ENCODE results near the gene GATB.

The GATB gene

DNA sequence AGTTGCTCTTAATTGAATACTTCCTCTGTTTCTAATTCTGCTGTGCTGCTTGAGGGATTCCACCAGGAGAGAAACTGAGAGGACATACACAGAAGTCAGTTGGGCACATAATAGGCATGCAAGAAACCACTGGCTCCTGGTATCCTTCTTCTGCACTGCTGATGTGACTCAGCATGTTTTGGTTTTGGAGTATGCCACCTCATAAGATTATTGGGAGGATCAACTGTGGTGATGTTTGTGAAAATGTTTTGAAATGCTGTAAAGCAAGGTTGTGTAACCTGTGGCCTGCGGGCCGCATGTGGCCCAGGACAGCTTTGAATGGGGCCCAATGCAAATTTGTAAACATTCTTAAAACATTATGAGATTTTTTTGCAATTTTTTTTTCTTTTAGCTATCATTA, 119.6 kb downstream of the GATB start:
- Histone ChIP-seq H3K36me3 (no peaks in the 10 kb centered on the region), H3K9me3 (no peaks in the 10 kb centered on the region), H3K4me3 (ENCODE audit: low read depth, low read length) (no peak overlapping the region), H3K4me1 (peaks cover 9% of the 10 kb centered on the region; the same call in 1 of the 2 replicates), H3K27me3 (no peaks in the 10 kb centered on the region)
- TF ChIP-seq, protein P1, sequence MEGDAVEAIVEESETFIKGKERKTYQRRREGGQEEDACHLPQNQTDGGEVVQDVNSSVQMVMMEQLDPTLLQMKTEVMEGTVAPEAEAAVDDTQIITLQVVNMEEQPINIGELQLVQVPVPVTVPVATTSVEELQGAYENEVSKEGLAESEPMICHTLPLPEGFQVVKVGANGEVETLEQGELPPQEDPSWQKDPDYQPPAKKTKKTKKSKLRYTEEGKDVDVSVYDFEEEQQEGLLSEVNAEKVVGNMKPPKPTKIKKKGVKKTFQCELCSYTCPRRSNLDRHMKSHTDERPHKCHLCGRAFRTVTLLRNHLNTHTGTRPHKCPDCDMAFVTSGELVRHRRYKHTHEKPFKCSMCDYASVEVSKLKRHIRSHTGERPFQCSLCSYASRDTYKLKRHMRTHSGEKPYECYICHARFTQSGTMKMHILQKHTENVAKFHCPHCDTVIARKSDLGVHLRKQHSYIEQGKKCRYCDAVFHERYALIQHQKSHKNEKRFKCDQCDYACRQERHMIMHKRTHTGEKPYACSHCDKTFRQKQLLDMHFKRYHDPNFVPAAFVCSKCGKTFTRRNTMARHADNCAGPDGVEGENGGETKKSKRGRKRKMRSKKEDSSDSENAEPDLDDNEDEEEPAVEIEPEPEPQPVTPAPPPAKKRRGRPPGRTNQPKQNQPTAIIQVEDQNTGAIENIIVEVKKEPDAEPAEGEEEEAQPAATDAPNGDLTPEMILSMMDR (IDR thresholded peaks at IDR 0.05; ENCODE audit: low read depth, low read length) = no peak
- DNase-seq = no peak

DNA sequence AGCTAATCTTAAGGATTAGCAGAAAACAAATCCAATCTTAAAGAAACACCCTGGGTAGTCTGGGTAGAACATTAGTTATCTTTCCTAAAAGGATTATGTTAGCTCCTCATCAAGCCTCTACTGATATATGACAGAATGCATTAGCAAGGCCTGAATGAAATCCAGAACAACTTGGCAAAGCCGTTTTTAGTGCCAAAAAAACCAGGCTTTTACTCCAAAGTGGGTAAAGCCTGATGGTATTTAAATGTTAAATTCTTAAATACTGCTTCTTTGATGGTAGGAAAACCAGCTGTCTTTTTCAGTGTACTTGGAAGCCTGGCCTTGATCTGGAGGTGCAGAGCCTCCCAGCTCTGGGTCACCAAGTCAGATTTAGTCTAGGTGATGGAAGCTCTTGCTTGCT, 120.4 kb downstream of the GATB start:
- Histone ChIP-seq H3K9me3 (no peaks in the 10 kb centered on the region), H3K4me1 (peaks cover 9% of the 10 kb centered on the region; the same call in 1 of the 2 replicates), H3K4me3 (ENCODE audit: low read depth, low read length) (no peak overlapping the region), H3K36me3 (no peaks in the 10 kb centered on the region), H3K27me3 (no peaks in the 10 kb centered on the region)
- TF ChIP-seq, protein P1 (IDR thresholded peaks at IDR 0.05; ENCODE audit: low read depth, low read length) = no peak
- no peak for DNase-seq

DNA sequence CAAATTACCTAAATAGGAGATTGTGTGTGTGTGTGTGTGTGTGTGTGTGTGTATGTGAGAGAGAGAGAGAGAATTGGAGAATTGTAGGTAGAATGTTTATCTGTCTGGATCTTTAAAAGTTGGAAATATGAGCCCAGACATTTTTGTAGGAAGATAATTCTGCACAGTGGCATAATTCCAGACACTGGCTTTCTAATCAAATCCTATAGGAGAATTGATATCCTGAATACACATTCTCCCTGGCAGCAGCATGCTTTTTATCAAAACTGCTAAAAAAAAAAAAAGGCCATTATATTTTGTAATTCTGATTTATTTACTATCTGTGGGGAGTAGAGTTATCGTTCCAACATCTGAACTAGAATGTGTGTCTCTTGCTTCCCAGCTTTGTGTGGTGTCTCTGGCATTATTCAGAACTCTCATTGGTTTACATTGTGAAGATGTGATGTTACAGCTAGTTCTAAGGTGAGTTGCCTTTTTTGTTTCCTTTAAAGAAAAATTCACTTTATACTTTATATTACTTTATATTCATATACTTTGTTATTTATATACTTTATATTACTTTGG, 122.4 kb downstream of the GATB start:
- no peaks in the 10 kb centered on the region for H3K36me3 ChIP-seq

DNA sequence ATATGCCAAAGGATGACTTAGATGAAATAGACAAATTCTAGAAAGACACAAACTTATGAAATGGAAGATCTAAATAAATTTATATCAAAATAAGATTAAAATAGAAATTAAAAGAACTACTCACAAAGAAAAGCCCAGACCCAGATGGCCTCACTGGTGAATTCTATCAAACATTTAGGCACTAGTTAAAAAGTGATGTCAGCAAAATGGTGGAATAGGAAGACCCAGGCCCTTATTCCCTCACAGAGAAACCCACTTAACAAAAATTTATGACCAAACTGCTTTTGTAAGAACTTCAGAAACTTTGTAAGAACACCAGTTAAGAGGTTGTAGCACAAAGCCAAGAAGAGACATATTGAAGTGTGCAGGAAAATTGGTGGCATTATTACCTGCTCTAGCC, 129.5 kb downstream of the GATB start:
- H3K4me1 ChIP-seq = no peaks in the 10 kb centered on the region
- no peaks in the 10 kb centered on the region for H3K9me3 ChIP-seq
- H3K36me3 ChIP-seq = no peaks in the 10 kb centered on the region
- no peak for DNase-seq
- H3K27me3 ChIP-seq = no peaks in the 10 kb centered on the region
- no peak overlapping the region for H3K4me3 ChIP-seq (ENCODE audit: low read depth, low read length)
- TF ChIP-seq, protein P1 (IDR thresholded peaks at IDR 0.05; ENCODE audit: low read depth, low read length) = no peak

More for the DNA sequence above, 122.4 kb downstream of the GATB start:
- H3K9me3 ChIP-seq = no peaks in the 10 kb centered on the region
- TF ChIP-seq, protein P1 (IDR thresholded peaks at IDR 0.05; ENCODE audit: low read depth, low read length) = no peak
- no peaks in the 10 kb centered on the region for H3K27me3 ChIP-seq
- H3K4me3 ChIP-seq (ENCODE audit: low read depth, low read length) = no peak overlapping the region
- DNase-seq = no peak
- H3K4me1 ChIP-seq = peaks cover 9% of the 10 kb centered on the region; the same call in 1 of the 2 replicates

DNA sequence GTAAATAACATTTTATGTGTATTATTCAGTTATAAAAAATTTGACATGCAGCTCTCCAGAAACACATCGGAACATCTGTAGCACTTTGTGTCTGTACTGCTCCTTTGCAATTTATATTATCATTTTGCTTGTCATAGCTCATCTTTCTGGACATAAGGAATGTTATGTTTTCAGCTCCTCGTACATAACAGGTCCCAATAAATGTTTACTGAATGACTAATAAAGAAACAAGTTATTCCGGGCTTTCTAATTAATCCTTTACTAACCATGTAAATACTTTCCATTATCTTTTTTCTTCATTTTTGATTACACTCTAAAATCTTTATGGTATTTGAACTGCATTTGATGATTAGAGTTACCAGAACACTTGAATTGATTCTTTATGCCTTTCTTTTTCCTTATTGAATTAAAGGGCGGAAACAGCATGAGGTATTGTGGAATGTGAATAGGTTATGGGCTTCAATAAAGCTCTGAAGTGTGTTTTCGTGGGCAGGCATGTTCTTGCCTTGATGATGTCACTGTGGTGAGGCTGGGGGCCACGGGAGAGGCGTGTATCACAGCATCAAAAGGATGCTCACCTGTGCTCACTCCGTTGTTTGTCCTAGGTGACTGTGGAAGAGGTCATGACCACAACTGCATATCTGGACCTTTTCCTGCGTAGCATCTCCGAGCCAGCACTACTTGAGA, 131.6 kb downstream of the GATB start:
- no peak overlapping the region for H3K4me3 ChIP-seq (ENCODE audit: low read depth, low read length)
- no peaks in the 10 kb centered on the region for H3K27me3 ChIP-seq
- no peaks in the 10 kb centered on the region for H3K9me3 ChIP-seq
- H3K36me3 ChIP-seq = no peaks in the 10 kb centered on the region
- H3K4me1 ChIP-seq = no peaks in the 10 kb centered on the region
- TF ChIP-seq, protein P1 (IDR thresholded peaks at IDR 0.05; ENCODE audit: low read depth, low read length) = no peak
- no peak for DNase-seq

DNA sequence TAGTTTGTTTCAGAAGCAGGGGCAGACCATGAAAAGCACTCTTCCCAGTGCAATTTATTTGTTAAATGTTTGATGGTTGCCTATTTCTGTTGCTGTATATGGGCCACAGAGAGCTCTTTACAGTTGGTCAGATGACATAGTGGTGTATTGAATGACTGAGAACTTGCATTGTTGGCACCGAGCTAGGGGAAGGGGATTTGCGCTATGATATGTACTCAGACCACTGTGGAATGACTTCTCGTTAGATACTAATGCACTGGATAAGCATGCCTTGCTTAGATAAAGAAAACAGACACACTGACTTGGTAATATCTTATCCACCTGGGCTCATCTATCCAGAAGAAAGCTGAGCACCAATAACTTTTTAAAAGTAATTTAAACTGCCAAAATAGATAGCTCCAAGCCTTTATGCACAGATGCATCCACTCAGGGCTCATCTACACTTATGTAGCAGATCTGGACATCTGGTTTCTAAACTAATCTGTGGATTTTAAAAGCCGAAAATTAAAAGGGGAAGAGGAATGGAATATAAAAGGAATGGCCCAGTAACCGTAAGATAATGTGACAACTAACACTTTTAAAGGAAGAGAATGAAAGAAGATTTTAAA, 132.7 kb downstream of the GATB start:
- Histone ChIP-seq H3K36me3 (no peaks in the 10 kb centered on the region), H3K4me1 (no peaks in the 10 kb centered on the region), H3K4me3 (ENCODE audit: low read depth, low read length) (no peak overlapping the region), H3K27me3 (no peaks in the 10 kb centered on the region), H3K9me3 (no peaks in the 10 kb centered on the region)
- no peak for DNase-seq
- TF ChIP-seq, protein P1 (IDR thresholded peaks at IDR 0.05; ENCODE audit: low read depth, low read length) = no peak

Data from BE2C (cell line).